ENCODE data around the gene KLHL25.

KLHL25 gene

DNA sequence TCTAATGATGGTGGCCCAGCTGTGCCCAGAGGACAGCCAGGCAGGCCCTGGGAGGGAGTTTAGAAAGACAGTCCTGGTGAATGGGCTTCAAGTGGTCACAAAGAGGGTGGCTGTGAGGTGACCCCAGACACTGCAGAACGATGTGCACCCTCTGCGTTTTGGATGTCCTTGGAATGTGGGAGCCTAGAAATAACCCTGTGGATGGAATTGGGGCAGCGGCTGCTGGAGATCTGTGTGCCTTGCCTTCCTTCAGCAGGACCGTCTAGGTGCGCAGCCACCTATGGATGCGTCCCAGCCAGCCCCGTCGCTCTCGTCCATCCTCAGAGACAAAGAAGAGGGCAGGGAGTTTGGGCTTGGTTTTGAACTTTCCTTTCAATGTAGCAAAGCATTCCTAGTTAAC lies 46.5 kb downstream of the KLHL25 start:
- no peak for FAIRE-seq
- DNase-seq (ENCODE audit: low spot score) = no peak

DNA sequence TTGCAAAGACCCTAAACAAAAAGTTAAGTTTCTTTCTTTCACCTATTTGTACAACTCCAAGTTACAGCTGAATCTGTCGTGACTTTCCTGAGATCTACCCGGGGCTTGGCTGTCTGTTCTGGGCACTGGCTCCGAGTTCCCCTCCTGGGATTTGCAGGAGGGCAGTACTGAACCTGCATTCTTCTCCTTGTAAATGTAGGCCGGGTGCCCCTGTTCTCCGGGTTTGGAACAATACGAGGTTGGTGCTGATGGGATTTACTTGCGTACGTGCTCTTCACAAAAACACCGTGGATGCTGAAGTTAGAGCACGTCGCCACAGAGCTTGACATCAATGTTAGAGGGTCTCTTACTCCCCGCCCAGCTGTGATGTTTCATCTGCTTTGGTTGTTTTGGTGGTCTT lies 48.1 kb downstream of the KLHL25 start:
- FAIRE-seq = no peak
- no peak for DNase-seq (ENCODE audit: low spot score)

DNA sequence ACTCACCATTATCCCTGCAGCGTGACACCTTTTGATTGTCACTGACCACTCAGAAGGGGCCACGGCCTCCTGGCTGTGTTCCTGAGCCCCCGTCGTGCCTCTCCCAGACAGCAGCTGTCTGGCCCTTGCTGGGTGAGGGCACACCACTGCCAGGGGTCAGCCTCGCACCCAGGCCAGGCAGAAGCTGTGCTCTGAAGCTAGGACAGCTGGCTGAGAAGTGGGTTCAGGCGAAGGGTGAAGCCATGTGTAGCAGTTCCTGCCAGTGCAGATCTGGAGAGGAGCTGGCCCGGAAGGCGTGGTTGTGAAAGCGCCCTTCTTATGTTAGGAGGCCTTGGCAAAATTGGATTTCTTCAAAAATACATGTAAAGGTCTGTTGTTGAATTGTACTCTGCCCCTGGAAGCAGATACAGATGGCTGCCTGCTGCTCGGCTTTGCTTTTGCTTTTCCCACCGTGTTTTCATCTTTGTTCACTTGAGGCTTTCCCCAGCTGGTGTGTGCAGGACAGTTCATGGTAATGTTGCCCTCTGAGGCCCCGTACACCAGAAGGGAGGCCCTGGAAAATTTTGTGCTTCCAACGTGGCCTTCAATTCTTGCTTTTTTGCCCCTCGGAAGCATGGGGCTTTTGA lies 49.1 kb downstream of the KLHL25 start:
- no peak for FAIRE-seq

DNA sequence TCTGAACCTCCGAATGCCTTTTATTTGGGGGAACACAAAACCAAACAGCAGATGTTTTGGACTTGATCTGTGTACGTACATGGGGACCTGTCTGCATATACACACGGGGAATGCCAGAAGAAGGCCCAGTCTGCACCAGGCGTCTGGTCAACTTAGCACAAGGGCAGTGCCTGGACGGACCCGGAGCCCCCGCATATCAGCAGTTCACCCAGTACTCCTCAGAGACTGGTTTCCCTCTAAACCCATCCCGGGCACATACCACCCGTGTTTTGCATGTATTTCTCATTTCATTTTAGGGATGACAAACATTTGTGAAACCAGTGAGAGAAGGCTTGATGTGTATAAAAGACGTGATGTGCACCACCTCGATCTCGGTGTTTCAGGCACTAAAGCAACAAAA lies 49.7 kb downstream of the KLHL25 start:
- FAIRE-seq (no peak), DNase-seq (ENCODE audit: low spot score) (no peak)

More for the DNA sequence above, 49.1 kb downstream of the KLHL25 start:
- DNase-seq (ENCODE audit: low spot score) = no peak

DNA sequence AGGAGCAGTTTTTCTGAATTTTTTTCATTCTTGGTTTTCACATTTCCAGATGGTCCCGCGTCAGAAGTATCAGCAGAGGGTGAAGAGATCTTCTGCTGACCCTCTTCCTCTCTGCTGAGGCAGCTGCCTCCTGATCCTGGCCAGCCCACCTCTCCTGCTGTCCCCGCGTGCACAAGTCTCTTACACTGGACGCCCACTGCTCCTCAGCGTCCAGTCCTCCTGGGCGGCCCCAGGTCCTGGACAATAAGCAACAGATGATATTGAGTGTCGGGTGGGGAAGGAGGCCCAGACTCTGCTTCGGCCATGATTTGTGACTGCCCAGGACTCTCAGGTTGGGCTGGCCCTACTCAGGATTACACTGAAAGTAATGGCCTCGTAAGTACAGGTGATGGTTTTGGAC lies 50.1 kb downstream of the KLHL25 start:
- DNase-seq (ENCODE audit: low spot score) (no peak), FAIRE-seq (no peak)

DNA sequence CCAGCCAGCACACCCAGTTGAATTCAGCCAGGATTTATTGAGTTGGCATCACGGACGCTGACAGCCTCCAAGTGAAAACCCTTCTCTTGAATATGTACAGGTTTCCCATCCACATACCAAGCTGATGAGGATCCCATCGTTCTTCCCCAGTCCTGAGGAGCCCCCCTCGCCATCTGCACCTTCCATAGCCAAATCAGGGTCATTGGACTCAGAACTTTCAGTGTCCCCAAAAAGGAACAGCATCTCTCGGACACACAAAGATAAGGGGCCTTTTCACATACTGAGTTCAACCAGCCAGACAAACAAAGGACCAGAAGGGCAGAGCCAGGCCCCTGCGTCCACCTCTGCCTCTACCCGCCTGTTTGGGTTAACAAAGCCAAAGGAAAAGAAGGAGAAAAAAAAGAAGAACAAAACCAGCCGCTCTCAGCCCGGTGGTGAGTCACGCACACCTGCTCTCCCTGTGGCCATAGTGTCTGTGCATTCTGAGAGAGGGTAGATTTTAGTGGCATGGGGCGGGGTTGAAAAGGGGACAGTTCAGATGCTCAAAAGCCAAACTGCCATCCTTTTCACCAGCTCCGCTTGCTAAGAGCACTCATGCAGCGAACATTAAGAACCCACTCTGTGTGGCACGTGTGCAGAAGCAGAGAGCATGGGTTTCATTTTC lies 51.2 kb downstream of the KLHL25 start:
- DNase-seq (ENCODE audit: low spot score) (no peak), FAIRE-seq (no peak)

DNA sequence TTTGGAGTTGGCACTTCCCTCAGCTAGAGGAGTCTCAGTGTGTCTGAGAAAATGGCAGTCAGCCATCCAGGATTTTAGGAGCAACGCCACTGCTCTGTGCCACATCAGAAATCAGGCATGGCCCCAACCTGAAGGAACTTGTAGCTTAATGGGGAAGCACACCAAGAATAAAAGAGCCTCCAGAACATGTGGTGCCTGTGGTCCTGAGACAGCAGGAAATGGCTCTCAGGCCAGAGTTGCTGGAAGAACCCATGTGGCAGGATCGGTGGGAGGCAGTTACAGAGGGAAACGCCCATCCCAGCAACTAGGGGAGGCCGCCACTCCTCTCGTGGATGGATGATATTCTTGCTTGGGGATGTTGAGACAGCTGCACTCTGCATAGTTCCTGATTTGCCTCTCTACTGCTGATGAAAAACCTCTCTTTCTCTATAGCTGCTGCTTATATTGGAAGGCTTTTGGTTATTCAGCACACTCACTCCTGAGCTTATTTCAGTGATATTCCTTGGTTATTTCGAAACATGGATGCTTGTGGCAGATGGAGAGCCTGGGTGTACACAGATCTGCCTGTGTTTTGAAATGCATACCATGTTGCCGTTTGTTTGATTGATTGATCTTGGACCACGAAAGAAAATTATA lies 52.4 kb downstream of the KLHL25 start:
- no peak for DNase-seq (ENCODE audit: low spot score)
- no peak for FAIRE-seq

DNA sequence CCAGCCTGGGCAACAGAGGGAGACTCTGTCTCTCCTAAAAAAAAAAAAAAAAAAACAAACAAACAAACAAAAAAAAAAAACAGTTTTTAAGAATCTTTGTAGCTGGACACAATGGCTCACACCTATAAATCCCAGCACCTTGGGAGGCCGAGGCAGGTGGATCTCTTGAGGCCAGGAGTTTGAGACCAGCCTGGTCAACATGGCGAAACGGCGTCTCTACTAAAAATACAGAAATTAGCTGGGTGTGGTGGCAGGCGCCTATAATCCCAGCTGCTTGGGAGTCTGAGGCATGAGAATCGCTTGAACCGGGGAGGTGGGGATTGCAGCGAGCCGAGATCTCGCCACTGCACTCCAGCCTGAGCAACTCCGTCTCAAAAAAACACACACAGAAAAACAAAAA lies 53.1 kb downstream of the KLHL25 start:
- no peak for FAIRE-seq
- DNase-seq (ENCODE audit: low spot score) = no peak

DNA sequence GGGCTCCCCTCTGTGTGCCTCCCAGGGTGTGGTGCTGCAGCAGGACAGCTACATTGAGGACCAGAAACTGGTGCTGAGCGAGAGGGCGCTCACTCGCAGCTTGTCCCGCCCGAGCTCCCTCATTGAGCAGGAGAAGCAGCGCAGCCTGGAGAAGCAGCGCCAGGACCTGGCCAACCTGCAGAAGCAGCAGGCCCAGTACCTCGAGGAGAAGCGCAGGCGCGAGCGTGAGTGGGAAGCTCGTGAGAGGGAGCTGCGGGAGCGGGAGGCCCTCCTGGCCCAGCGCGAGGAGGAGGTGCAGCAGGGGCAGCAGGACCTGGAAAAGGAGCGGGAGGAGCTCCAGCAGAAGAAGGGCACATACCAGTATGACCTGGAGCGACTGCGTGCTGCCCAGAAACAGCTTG lies 53.7 kb downstream of the KLHL25 start:
- DNase-seq (ENCODE audit: low spot score) = no peak
- FAIRE-seq = no peak

DNA sequence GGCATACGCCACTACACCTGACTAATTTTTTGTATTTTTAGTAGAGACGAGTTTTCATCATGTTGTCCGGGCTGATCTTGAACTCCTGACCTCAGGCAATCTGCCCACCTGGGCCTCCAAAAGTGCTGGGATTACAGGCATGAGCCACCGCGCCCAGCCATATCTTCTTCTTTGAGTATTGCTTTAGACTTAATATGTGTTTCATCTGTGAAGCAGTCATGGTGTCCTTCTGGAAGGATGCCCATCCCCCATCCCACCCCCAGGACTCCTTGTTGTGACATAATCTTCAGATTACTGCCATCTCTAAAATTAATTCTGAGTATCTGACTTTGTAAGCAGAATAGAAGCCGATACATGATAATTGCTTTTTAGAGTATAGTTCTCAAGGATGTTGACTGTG lies 57.7 kb downstream of the KLHL25 start:
- DNase-seq (ENCODE audit: low spot score) (no peak), FAIRE-seq (no peak)

DNA sequence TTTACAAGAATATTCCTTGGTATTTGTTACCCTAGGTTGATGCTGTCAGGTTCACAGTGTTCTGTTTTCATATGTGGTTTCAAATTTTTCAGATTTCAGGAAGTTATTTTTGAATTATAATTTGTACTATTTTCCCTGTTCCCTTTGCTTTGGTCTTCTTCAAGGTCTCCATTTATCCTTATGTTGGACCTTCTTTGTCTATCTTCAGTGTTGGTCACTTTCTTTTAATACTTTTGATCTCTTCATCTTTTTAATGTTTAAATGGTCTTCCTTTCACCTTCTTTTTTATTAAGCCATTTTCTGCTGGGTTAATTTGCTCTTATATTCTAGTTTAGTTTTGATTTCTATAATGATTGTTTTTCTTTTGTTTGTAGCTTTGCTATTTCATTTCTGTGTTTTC lies 61.3 kb downstream of the KLHL25 start:
- FAIRE-seq (no peak), DNase-seq (ENCODE audit: low spot score) (no peak)

DNA sequence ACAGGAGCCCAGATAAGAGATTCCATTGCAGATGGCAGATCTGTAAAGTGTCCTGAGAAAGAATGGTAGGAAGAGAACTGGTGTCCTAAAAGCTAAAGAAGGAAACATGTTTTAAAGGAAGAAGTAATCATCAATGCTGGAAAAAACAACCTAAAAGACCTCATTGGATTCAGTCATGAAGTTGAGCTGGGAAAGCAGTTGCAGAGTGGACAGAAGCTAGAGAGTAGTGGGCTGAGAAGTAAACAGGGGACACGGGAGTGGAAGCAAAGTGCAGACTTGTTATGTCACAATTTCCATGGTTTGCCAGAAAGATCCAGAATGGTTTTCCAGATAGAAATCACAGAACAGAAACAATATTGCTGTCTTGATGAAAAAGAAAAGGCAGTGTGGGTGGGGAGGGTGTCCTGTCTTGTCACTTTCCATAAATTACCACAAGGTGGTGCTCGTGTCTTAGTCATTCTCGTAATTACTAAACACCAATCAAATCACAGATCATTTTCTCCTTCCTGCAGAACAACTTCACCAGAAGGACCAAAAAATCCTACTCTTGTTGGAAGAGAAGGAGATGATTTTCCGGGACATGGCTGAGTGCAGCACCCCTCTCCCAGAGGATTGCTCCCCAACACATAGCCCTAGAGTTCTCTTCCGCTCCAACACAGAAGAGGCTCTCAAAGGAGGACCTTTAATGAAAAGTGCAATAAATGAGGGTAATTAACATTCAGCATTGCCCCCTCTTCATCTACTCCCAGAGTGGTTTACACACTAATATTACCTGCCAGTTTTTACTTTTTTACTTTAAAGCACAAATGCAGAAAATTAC lies 64.5 kb downstream of the KLHL25 start:
- FAIRE-seq (peak; percentile 28), DNase-seq (ENCODE audit: low spot score) (peak; percentile 49)

DNA sequence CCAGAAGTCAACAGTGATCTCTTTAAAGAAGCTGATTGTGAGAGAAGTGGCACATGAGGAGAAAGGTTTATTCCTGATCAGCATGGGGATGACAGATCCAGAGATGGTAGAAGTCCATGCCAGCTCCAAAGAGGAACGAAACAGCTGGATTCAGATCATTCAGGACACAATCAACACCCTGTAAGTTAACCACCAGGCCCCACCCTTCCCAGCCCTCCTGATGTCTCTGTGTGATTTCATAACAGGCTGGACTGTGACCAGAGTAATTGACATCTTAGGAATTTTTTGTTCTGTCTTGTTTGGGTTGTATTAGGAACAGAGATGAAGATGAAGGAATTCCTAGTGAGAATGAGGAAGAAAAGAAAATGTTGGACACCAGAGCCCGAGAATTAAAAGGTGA lies 67.7 kb downstream of the KLHL25 start:
- no peak for FAIRE-seq

DNA sequence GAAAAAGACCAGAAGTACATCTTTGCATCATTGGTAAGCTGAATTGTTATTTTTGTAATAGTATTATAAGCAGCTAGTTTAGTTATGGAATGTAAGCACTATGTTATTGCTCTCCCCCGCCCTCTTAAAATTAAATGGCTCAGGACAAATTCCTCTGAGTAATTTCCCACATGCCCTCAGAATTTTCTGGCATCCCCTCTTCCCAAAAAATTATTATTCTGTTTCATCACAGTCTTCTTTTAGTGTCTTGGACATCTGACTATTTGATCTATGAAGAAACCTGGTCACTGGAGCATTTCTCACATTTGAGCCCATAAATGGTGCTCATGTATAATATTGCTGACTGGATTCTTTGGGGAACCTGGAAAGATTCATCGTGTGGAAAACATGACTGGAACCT lies 68.3 kb downstream of the KLHL25 start:
- DNase-seq (ENCODE audit: low spot score) (no peak), FAIRE-seq (no peak)

More for the DNA sequence above, 67.7 kb downstream of the KLHL25 start:
- DNase-seq (ENCODE audit: low spot score) = no peak

DNA sequence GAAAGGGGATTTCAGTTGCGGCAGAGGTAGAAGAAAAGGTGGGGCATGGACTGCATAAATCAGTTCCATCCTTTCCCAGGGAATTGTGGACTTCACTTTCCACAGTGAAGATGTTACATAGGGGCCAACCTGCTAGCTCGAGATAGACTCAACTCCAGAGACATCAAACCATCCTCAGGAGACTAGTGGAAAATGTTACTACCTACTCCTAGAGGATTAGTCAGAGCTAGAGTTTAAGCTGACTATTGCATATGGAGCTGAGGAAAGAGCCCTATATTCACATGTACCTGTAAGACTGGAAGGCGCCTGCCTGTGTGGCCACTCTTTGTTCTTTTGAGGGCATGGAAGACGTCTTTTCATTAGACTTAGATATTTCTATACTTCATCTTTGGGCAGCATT lies 69.2 kb downstream of the KLHL25 start:
- no peak for FAIRE-seq

DNA sequence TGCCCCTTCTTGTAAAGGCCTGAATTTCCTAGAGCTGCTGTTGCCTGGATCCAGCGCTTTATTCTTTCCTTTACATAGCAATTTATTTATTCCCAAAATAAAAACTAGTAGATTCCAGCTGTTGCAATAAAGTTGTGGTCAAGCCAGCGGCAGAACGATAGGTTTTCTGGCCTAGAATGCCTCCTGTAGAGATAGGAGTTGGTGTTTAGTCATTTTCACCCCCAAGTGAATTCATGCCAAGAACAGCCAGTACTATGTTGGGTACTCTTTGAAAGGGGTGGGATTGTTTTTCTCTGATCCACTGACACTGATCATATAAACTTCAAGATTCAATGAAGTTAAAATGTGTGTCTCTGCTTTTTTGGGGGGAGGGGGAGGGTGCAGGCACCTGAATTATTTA lies 69.7 kb downstream of the KLHL25 start:
- FAIRE-seq = no peak
- DNase-seq (ENCODE audit: low spot score) = no peak

More for the DNA sequence above, 69.2 kb downstream of the KLHL25 start:
- DNase-seq (ENCODE audit: low spot score) = no peak

DNA sequence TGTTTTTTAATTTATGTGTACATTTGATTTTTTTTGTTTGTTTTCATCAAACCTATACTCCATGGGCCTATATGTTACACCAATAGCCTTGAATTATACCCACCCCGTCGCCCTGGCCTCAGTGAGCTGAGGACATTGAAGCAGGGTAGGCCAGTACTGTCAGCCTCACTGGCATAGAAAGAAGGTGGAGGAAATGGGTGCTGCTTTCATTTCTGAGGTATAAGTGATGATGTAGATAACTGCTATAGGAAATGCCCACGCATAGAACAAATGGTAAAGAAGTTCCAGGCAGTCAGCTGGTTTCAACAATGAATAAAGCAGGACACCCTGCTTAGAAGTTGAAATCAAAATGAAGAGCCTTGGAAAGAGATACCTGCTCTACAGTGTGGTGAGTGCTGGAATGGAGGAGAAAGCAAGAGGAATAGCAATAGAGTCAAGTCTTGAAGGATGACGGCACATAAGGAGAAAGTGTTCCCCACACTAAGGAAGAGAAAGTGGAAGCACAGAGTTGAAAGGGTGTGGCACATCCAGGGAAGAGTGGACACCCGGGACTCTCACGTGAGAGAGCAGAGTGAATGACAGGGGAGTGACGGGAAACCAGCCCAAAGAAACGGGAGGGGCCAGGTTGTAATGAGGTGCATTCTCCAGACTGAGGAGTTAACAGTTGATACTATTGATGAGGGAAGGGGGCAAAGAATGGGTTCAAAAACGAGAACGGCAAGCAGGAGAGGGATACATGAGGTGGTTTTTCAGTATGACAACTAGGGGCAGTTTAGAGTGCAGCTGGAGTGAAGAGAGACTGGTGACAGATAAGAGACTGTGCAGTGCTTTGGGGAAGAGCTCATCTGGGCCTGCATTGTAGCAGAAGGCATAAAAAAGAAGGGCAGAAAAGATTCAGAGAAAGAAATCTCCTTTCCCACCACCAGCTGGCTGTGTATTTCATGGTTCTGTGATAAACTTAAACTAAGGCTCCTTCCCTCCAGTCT lies 70.5 kb downstream of the KLHL25 start:
- FAIRE-seq = no peak
- DNase-seq (ENCODE audit: low spot score) = no peak

DNA sequence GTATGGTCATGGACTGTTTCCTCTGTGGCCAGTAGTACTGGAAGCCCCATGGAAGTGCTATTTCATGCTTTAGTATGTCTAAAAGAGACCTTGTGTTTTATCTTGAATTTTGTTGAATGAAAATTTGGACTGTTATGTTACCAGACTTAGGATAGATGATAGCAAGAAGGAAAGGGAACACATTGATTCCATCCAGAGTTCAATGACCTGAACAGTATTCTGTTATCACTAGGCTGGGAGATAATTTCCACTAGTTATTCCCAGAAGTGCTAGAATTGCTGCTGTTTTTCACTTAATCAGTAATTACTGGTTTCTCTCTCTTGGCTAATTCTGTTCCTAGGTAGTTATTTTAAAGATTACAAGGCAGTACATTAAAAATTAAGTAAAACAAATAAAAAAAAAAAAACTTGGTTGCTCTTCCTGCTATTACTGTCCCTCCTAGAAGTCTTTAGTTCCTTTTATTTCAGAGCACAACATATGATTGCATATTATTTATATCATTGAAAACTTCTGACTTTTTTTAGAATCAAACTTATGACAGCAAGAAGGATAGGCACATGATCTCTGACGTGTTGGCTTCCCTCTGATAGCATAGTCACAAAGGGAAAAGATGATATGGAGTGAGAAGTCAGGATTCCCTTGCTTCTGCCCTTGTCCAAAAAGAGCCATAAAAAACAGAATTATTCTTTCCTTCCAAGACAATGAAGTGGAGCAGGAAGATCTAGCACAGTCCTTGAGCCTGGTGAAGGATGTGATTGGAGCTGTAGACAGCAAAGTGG lies 72.2 kb downstream of the KLHL25 start:
- DNase-seq (ENCODE audit: low spot score) (no peak), FAIRE-seq (no peak)

DNA sequence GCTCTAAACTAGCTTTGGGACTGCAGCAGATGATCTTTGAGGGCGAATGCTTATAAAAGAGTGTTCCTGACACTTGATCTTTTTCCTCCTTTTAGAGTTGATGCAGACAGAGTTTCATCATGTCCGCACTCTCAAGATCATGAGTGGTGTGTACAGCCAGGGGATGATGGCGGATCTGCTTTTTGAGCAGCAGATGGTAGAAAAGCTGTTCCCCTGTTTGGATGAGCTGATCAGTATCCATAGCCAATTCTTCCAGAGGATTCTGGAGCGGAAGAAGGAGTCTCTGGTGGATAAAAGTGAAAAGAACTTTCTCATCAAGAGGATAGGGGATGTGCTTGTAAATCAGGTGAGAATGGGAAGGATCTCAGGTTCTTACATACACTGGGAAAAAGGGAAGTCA lies 75.7 kb downstream of the KLHL25 start:
- FAIRE-seq (no peak), DNase-seq (ENCODE audit: low spot score) (no peak)
